Keratinocyte (primary cell): ENCODE data around the gene SHMT2. TPM values are rescaled to one million over a fixed set of nuclear protein-coding genes. Genes with fewer than 3 reads are reported as not detected.

Source experiments
- DNase-seq: peaks from one replicate; pipeline ENCODE4 v3.0.0-alpha.2; 2011; ENCODE audit warnings: low read depth, missing footprints, low spot score
- FAIRE-seq: peaks from 2 replicates; lab custom pipeline; 2011; peaks lifted over from hg19 to GRCh38; lab: Jason Lieb, UNC
- H2AFZ ChIP-seq: 2 replicates; pipeline ENCODE4 v1.6.0; 2012; ENCODE audit warnings: low read length, control low read depth, inconsistent platforms; ENCODE audit not compliant: control insufficient read depth
- H3K27ac ChIP-seq: 2 replicates; pipeline ENCODE4 v1.5.1; 2011; ENCODE audit warnings: low read length; ENCODE audit not compliant: control insufficient read depth, insufficient read depth
- H3K27me3 ChIP-seq: 3 replicates; pipeline ENCODE4 v1.6.0; 2011; ENCODE audit warnings: low read length; ENCODE audit not compliant: control insufficient read depth, insufficient read depth; ENCODE audit errors: extremely low read depth
- H3K36me3 ChIP-seq, 2 experiments: 2 replicates in 1 of 2; 3 replicates in 1 of 2; pipeline ENCODE4 v1.5.1; 2011; ENCODE audit warnings: low read length in 2 of 2, mild to moderate bottlenecking in 1 of 2; ENCODE audit not compliant: control insufficient read depth in 2 of 2, insufficient read depth in 2 of 2; ENCODE audit errors: extremely low read depth in 1 of 2
- H3K4me1 ChIP-seq: 3 replicates; pipeline ENCODE4 v1.5.1; 2011; ENCODE audit warnings: low read length; ENCODE audit not compliant: control insufficient read depth, insufficient read depth; ENCODE audit errors: extremely low read depth
- H3K4me2 ChIP-seq: 3 replicates; pipeline ENCODE4 v1.6.0; 2011; ENCODE audit warnings: low read depth, low read length; ENCODE audit not compliant: control insufficient read depth, insufficient read depth; ENCODE audit errors: extremely low read depth
- H3K4me3 ChIP-seq, 3 experiments: fragments of 200-600 bp in 1 of 3; sonication (generic) in 1 of 3; 2 replicates in 2 of 3; 3 replicates in 1 of 3; pipeline ENCODE4 v1.5.1; 2011 to 2016; ENCODE audit warnings: low read length in 3 of 3, mild to moderate bottlenecking in 3 of 3, control low read depth in 2 of 3, inconsistent platforms in 1 of 3, low read depth in 1 of 3, mixed read lengths in 1 of 3, mixed run types in 1 of 3, moderate library complexity in 1 of 3; ENCODE audit not compliant: control insufficient read depth in 2 of 3, insufficient read depth in 2 of 3; ENCODE audit errors: extremely low read depth in 1 of 3
- H3K79me2 ChIP-seq: 2 replicates; pipeline ENCODE4 v1.6.0; 2012; ENCODE audit warnings: low read length; ENCODE audit not compliant: control insufficient read depth, insufficient read depth
- H3K9ac ChIP-seq: 3 replicates; pipeline ENCODE4 v1.6.0; 2011; ENCODE audit warnings: low read length; ENCODE audit not compliant: control insufficient read depth, insufficient read depth; ENCODE audit errors: extremely low read depth
- H3K9me1 ChIP-seq: 3 replicates; pipeline ENCODE4 v1.6.0; 2011; ENCODE audit warnings: low read length; ENCODE audit not compliant: control insufficient read depth, insufficient read depth; ENCODE audit errors: extremely low read depth
- H3K9me3 ChIP-seq: 2 replicates; pipeline ENCODE4 v1.5.1; 2012; ENCODE audit warnings: low read depth, low read length; ENCODE audit not compliant: control insufficient read depth
- H4K20me1 ChIP-seq: 3 replicates; pipeline ENCODE4 v1.6.0; 2011; ENCODE audit warnings: low read length; ENCODE audit not compliant: control insufficient read depth, insufficient read depth; ENCODE audit errors: extremely low read depth
- CTCF ChIP-seq, 3 experiments: IDR thresholded peaks in 1 of 3; conservative IDR thresholded peaks in 1 of 3; optimal IDR thresholded peaks in 1 of 3; 2 replicates in 2 of 3; 3 replicates in 1 of 3; pipeline versions ENCODE3 to v1.5.1; 2011; ENCODE audit warnings: low read length in 3 of 3, mild to moderate bottlenecking in 3 of 3, moderate library complexity in 2 of 3, control low read depth in 1 of 3, inconsistent platforms in 1 of 3; ENCODE audit not compliant: insufficient read depth in 2 of 3; ENCODE audit errors: extremely low read depth in 1 of 3
- EZH2 ChIP-seq: IDR thresholded peaks from one replicate; pipeline ENCODE4 v1.6.1; 2012; ENCODE audit warnings: inconsistent platforms, mild to moderate bottlenecking, low read length, moderate library complexity
- dilution Hi-C: fragments of 300-500 bp; cut with MboI; formaldehyde crosslinking; loops from one replicate; pipeline ENCODE4 v1.7.0; 2020; ENCODE audit warnings: low sequenced_read_pairs; ENCODE audit not compliant: extremely low pct_ligation_motif_present
- polyA plus RNA-seq, 5 experiments: library from polyadenylated mRNA; depleted of rRNA in 3 of 5; stranded (reverse) in 3 of 5; stranded (forward) in 1 of 5; unstranded in 1 of 5; fragments of >200 nt; gene quantifications; 1 replicate in 1 of 5; 2 replicates in 3 of 5; 3 replicates in 1 of 5; pipeline versions ENCODE4 v1.2.1 to v1.2.3, GENCODE V29; 2011 to 2012; ENCODE audit warnings: missing spikeins in 2 of 5, low read depth in 1 of 5, low replicate concordance in 1 of 5

SHMT2 gene
- polyA plus RNA-seq, 1 donor (not counting 4 experiments of a cell fraction or from before 2014, with no cell fraction given), result 128 TPM

GRCh38 chr12:57223191-57224165, 6.0 kb upstream of the SHMT2 start:
- dilution Hi-C loops, result no loop called here
- Histone ChIP-seq H2AFZ (no peak overlapping the region), H3K9me3 (no peaks in the 10 kb centered on the region), H3K27me3 (peaks cover 29% of the 10 kb centered on the region), H3K9me1 (no peaks in the 10 kb centered on the region), H3K36me3 (no peaks in the 10 kb centered on the region), H3K27ac (no peak overlapping the region), H3K9ac (no peak overlapping the region), H4K20me1 (no peaks in the 10 kb centered on the region), H3K4me3 (no peak overlapping the region), H3K79me2 (no peaks in the 10 kb centered on the region), H3K4me1 (peaks cover 6% of the 10 kb centered on the region), H3K4me2 (no peak overlapping the region)
- TF ChIP-seq CTCF (optimal IDR thresholded peaks at IDR 0.05 in 1 of 3, IDR thresholded peaks at IDR 0.05 in 1 of 3, conservative IDR thresholded peaks at IDR 0.05 in 1 of 3; ENCODE audit: extremely low read depth in 1 of 3, insufficient read depth in 2 of 3, low read length in 3 of 3), result no peak
- TF ChIP-seq EZH2, result no peak
- no peak for DNase-seq
- FAIRE-seq, result no peak

- H3K79me2 ChIP-seq, result no peaks in the 10 kb centered on the region
- no peak overlapping the region for H3K4me2 ChIP-seq
- no peaks in the 10 kb centered on the region for H3K36me3 ChIP-seq
- dilution Hi-C loops, result no loop called here
- H3K9me3 ChIP-seq, result no peaks in the 10 kb centered on the region
- H3K9me1 ChIP-seq, result no peaks in the 10 kb centered on the region
- no peaks in the 10 kb centered on the region for H4K20me1 ChIP-seq
- no peak overlapping the region for H2AFZ ChIP-seq
- no peak for TF ChIP-seq CTCF (optimal IDR thresholded peaks at IDR 0.05 in 1 of 3, IDR thresholded peaks at IDR 0.05 in 1 of 3, conservative IDR thresholded peaks at IDR 0.05 in 1 of 3; ENCODE audit: extremely low read depth in 1 of 3, insufficient read depth in 2 of 3, low read length in 3 of 3)
- no peak for TF ChIP-seq EZH2
- peaks cover 6% of the 10 kb centered on the region for H3K4me1 ChIP-seq
- H3K4me3 ChIP-seq, result no peak overlapping the region
- no peak overlapping the region for H3K9ac ChIP-seq
- H3K27ac ChIP-seq, result no peak overlapping the region
- FAIRE-seq (no peak), DNase-seq (no peak)
- peaks cover 23% of the 10 kb centered on the region for H3K27me3 ChIP-seq
Observed at GRCh38 chr12:57224278-57224972, 5.1 kb upstream of the SHMT2 start.
